Activated CD8-positive, alpha-beta memory T cell treated with anti-CD3 and anti-CD28 coated beads, Interleukin-2, amount 10 ng/mL, durations not matched to agents 7 days and 5 days (primary cell): Measurements from ENCODE around the gene RAB27B. TPM values are rescaled to one million over a fixed set of nuclear protein-coding genes. Genes with fewer than 3 reads are reported as not detected.

Experiments used
- ATAC-seq: fragments of 150-1000 bp; cut with Tn5 transposase; one replicate; pipeline ENCODE4 v1.10.0; 2021; ENCODE audit warnings: moderate library complexity
- CTCF ChIA-PET: fragments of 350-600 bp; sonication (Branson Sonifier 250); formaldehyde crosslinking; loops from one replicate; lab custom pipeline; 2021; ENCODE audit warnings: antibody characterized with exemption; lab: Charles Lee
- DNase-seq: peaks from one replicate; pipeline ENCODE4 v3.0.0-alpha.2; 2020
- H3K27ac Mint-ChIP-seq: one replicate; pipeline ENCODE4 v1.8.0; 2021; ENCODE audit warnings: mild to moderate bottlenecking, mixed read lengths
- H3K27me3 Mint-ChIP-seq: one replicate; pipeline ENCODE4 v1.8.0; 2021; ENCODE audit warnings: mixed read lengths
- H3K36me3 Mint-ChIP-seq: one replicate; pipeline ENCODE4 v1.8.0; 2021; ENCODE audit warnings: mild to moderate bottlenecking, mixed read lengths
- H3K4me1 Mint-ChIP-seq: one replicate; pipeline ENCODE4 v1.8.0; 2021; ENCODE audit warnings: mixed read lengths
- H3K4me3 Mint-ChIP-seq: one replicate; pipeline ENCODE4 v1.8.0; 2021; ENCODE audit warnings: mild to moderate bottlenecking, moderate library complexity, mixed read lengths
- H3K9me3 Mint-ChIP-seq: one replicate; pipeline ENCODE4 v1.8.0; 2022; ENCODE audit warnings: low read depth, mixed read lengths
- total RNA-seq, 2 experiments: library from RNA; stranded (reverse); gene quantifications; one replicate each; pipeline ENCODE4 v1.2.3, GENCODE V29; 2021

RAB27B gene
- total RNA-seq, 2 experiments from 2014 or later, result 0.66 to 3.5 TPM

- peaks cover 9% of the 10 kb centered on the region for H3K4me1 Mint-ChIP-seq
- ATAC-seq (no peak), DNase-seq (no peak)
- H3K27ac Mint-ChIP-seq, result no peak overlapping the region
- no peaks in the 10 kb centered on the region for H3K36me3 Mint-ChIP-seq
- H3K9me3 Mint-ChIP-seq, result no peaks in the 10 kb centered on the region
- CTCF ChIA-PET, result no interaction called here
- no peak overlapping the region for H3K4me3 Mint-ChIP-seq
- H3K27me3 Mint-ChIP-seq, result no peaks in the 10 kb centered on the region
These were observed 114.3 kb downstream of the RAB27B start for GRCh38 chr18:54942569-54942968.

Other genes starting within 250 kb of the RAB27B start
- gene DYNAP, start 237.2 kb upstream of the RAB27B start, total RNA-seq, result not detected
- not detected for gene CCDC68, start 131.0 kb downstream of the RAB27B start, total RNA-seq